ENCODE measurements around the gene PLP1. TPM values are rescaled to one million over a fixed set of nuclear protein-coding genes. Genes with fewer than 3 reads are reported as not detected.

Gene PLP1
- polyA plus RNA-seq, 1 of the 3 experiments (the other 2 are of a cell fraction) = 0.90 TPM

GRCh38 chrX:103797691-103798090, 21.1 kb downstream of the PLP1 start:
- no peaks in the 10 kb centered on the region for H3K27me3 ChIP-seq (ENCODE audit: insufficient read depth)
- H3K9me2 ChIP-seq = no peaks in the 10 kb centered on the region
- H3K36me3 ChIP-seq (replicated peaks in 1 of 2; ENCODE audit: control insufficient read depth in 1 of 2, insufficient read depth in 2 of 2, low read length in 1 of 2) = no peaks in the 10 kb centered on the region
- H3F3A ChIP-seq (replicated peaks; ENCODE audit: insufficient read depth) = no peaks in the 10 kb centered on the region
- H3K9me3 ChIP-seq = no peaks in the 10 kb centered on the region
- H2AFZ ChIP-seq (ENCODE audit: low read depth) = no peak overlapping the region
- no peak for DNase-seq
- ChIA-PET POLR2A (no interaction called here), CTCF (interaction anchor here (1.4 kb wide), 1 partner anchor 107 kb away, joined by 3 read pairs; no protein-coding TSS in a partner anchor)
- H3K4me2 ChIP-seq = no peak overlapping the region
- no peaks in the 10 kb centered on the region for H4K20me1 ChIP-seq (ENCODE audit: insufficient read depth)
- no peaks in the 10 kb centered on the region; a peak in 1 of 4 replicates for H3K4me1 ChIP-seq (ENCODE audit: control insufficient read depth in 1 of 2, insufficient read depth in 2 of 2, low read depth in 1 of 2, low read length in 1 of 2)
- no peaks in the 10 kb centered on the region for H3K79me2 ChIP-seq (ENCODE audit: insufficient read depth)
- no peak overlapping the region for H3K27ac ChIP-seq (ENCODE audit: low read depth in 2 of 2, low read length in 1 of 2)
- WGBS (ENCODE audit: low lambda C conversion rate) = 39% methylated on average over 2 of the region's 2 CpGs
- H3K4me3 ChIP-seq (ENCODE audit: low read depth in 2 of 2, low read length in 1 of 2) = no peak overlapping the region
- no peak for TF ChIP-seq TEAD4 (IDR thresholded peaks at IDR 0.05; ENCODE audit: borderline replicate concordance, insufficient read depth)
- TF ChIP-seq TCF12 (IDR thresholded peaks at IDR 0.05) = no peak
- TF ChIP-seq REST (IDR thresholded peaks at IDR 0.05; ENCODE audit: low read depth, low read length) = no peak
- no peak overlapping the region for H3K9ac ChIP-seq

GRCh38 chrX:103800318-103800717, 23.7 kb downstream of the PLP1 start:
- ChIA-PET POLR2A (no interaction called here), CTCF (interaction anchor here (1.0 kb wide), 1 partner anchor 17 kb away, joined by 3 read pairs; no protein-coding TSS in a partner anchor)
- Histone ChIP-seq H4K20me1 (ENCODE audit: insufficient read depth) (no peaks in the 10 kb centered on the region), H3F3A (replicated peaks; ENCODE audit: insufficient read depth) (no peaks in the 10 kb centered on the region), H3K36me3 (replicated peaks in 1 of 2; ENCODE audit: control insufficient read depth in 1 of 2, insufficient read depth in 2 of 2, low read length in 1 of 2) (no peaks in the 10 kb centered on the region), H3K27ac (ENCODE audit: low read depth in 2 of 2, low read length in 1 of 2) (no peak overlapping the region), H3K4me1 (ENCODE audit: control insufficient read depth in 1 of 2, insufficient read depth in 2 of 2, low read depth in 1 of 2, low read length in 1 of 2) (no peaks in the 10 kb centered on the region), H3K9me3 (no peaks in the 10 kb centered on the region), H3K27me3 (ENCODE audit: insufficient read depth) (no peaks in the 10 kb centered on the region), H3K4me2 (no peak overlapping the region), H3K9me2 (no peaks in the 10 kb centered on the region), H3K4me3 (ENCODE audit: low read depth in 2 of 2, low read length in 1 of 2) (no peak overlapping the region), H3K79me2 (ENCODE audit: insufficient read depth) (no peaks in the 10 kb centered on the region), H2AFZ (ENCODE audit: low read depth) (no peak overlapping the region), H3K9ac (no peak overlapping the region)
- 50% methylated on average over 2 of the region's 2 CpGs for WGBS (ENCODE audit: low lambda C conversion rate)
- DNase-seq = no peak
- TF ChIP-seq GATA2 (CRISPR knock-in tag; IDR thresholded peaks at IDR 0.05) = no peak
- TF ChIP-seq MAX (IDR thresholded peaks at IDR 0.05; ENCODE audit: low read depth) = no peak
- no peak for TF ChIP-seq IRF3 (IDR thresholded peaks at IDR 0.05; ENCODE audit: low read depth, low read length)
- TF ChIP-seq SIN3A (IDR thresholded peaks at IDR 0.05; ENCODE audit: borderline replicate concordance, low read depth, low read length) = no peak
- no peak for TF ChIP-seq JUND (IDR thresholded peaks at IDR 0.05)
- no peak for TF ChIP-seq FOXJ3 (CRISPR knock-in tag; IDR thresholded peaks at IDR 0.05)
- no peak for TF ChIP-seq TEAD4 (IDR thresholded peaks at IDR 0.05; ENCODE audit: borderline replicate concordance, insufficient read depth)
- no peak for TF ChIP-seq TCF12 (IDR thresholded peaks at IDR 0.05)
- TF ChIP-seq FOSL2 (IDR thresholded peaks at IDR 0.05; ENCODE audit: borderline replicate concordance, low read depth) = no peak
